T-helper 9 cell (primary cell): ENCODE measurements around the gene NR4A3.

Experiments
- DNase-seq: peaks from one replicate; pipeline ENCODE4 v3.0.0-alpha.2; 2020

The NR4A3 gene

DNA sequence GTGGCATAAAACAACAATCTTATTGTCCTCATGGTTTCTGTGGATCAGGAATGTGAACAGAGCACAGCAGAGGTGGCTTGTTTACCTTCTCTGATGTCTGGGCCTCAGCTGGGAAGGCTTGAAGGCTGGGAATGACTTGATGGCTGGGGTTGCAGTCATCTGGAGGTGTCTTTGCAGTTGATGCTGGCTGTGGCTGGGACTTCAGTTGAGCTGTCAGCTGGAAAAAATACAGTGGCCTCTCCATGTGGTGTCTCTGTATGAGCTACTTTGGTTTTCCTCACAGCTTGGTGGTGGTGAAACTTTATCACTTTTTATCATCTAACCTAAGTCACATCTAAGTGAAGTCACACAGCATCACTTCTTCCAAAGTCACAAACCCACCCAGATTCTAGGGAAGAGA lies 60.1 kb downstream of the NR4A3 start:
- no peak for DNase-seq

GRCh38 chr9:99885747-99886146 lies 64.1 kb downstream of the NR4A3 start:
- DNase-seq, result no peak

DNA sequence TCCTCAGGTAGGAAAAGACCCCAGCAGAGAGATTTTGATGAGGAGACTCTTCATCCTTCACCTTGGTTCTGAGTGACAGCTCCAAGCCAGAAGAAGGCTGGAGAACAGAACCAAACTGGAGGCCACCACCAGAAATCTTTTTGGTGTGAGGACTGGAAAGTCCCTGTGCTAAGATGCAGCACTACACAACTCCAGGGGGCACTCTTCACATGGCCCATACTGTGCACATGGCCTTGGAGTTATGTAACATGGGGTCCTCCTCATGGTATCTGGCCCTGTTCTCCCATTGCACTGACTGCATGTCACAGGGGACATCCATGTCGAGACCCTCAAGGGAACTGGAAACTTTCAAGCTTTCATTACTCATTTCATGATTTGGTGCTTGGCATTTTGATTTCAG lies 67.4 kb downstream of the NR4A3 start:
- DNase-seq, result no peak

DNA sequence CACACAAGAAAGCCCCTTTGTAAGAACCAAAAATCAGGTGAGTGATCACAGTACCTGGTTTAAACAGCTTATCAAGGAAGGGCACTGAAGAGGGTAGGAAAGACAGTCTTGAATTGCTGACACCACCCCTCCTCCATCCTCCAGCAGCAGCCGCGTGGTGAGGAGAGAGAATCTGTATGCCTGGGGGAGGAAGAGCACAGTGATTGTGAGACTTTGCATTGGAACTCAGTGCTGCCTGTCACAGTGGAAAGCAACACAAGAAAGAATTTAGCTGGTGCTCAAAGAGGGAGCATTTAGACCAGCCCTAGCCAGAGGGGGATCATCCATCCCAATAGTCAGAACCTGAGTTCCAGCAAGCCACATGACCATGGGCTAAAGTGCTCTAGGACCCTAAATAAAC lies 73.1 kb downstream of the NR4A3 start:
- DNase-seq, result no peak

GRCh38 chr9:99895510-99895909 lies 73.8 kb downstream of the NR4A3 start:
- DNase-seq, result no peak

GRCh38 chr9:99896119-99896518 lies 74.4 kb downstream of the NR4A3 start:
- DNase-seq, result no peak

DNA sequence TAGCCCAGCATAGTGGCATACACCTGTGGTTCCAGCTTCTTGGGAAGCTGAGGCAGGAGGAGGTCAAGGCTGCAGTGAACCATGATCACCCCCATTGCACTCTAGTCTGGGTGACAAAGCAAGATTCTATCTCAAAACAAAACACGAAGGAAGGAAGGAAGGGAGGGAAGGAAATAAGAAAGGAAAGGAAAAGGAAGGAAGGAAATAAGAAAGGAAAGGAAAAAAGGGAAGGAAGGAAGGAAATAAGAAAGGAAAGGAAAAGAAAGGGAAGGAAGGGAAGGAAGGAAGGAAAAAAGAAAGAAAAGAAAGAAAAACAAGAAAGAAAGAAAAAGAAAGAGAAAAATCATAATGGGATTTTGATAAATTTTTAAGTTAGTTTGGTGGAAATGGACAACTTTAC lies 81.7 kb downstream of the NR4A3 start:
- no peak for DNase-seq

GRCh38 chr9:99905833-99906402 lies 84.2 kb downstream of the NR4A3 start:
- DNase-seq, result no peak

GRCh38 chr9:99906403-99907207 lies 84.9 kb downstream of the NR4A3 start, which contains the start of gene STX17:
STX17 (plus strand) TSS chr9:99906654; CDS start chr9:99915240, 8,586 bp downstream.
- peak; percentile 81 for DNase-seq

DNA sequence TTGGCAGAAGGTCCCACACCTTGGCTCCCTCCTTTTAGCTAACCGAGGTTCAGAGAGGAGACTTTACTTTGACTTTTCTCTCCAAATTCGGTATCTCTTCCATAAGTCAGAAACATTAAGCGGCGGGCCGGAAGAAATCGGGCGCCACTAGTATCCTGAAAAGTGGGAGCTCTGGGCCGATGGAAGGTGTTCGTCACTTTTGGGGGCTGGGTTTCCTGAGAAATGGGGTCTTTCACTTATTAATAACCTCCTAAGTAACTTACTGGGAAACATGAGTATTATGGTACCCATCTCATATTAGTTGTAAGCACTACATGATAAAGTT lies 85.5 kb downstream of the NR4A3 start:
- DNase-seq, result no peak

- no peak for DNase-seq
Observed at GRCh38 chr9:99911600-99911999, 89.9 kb downstream of the NR4A3 start.
